Stimulated activated CD4-positive, alpha-beta T cell treated with anti-CD3 and anti-CD28 coated beads, Interleukin-15, amount 100 ng/mL, for 24 hours (primary cell): ENCODE measurements around the gene CROCC2.
A peak's percentile ranks its signal among the peaks of the same experiment; 100 is the strongest.

Experiments used
- DNase-seq: peaks from one replicate; pipeline ENCODE4 v3.0.0-alpha.2; 2020

The CROCC2 gene

GRCh38 chr2:240925191-240925567 is 19.0 kb downstream of the CROCC2 start:
- DNase-seq = peak; percentile 23

- peak; percentile 5 for DNase-seq
These were observed 19.7 kb downstream of the CROCC2 start for GRCh38 chr2:240925568-240926515.

- DNase-seq = peak; percentile 0
These were observed 20.6 kb downstream of the CROCC2 start for GRCh38 chr2:240926516-240927389.

GRCh38 chr2:240927390-240927781 is 21.2 kb downstream of the CROCC2 start:
- no peak for DNase-seq

GRCh38 chr2:240928476-240929363 is 22.6 kb downstream of the CROCC2 start:
- no peak for DNase-seq

- DNase-seq = no peak
These were observed 23.4 kb downstream of the CROCC2 start for GRCh38 chr2:240929364-240930095.

GRCh38 chr2:240930096-240930630 is 24.0 kb downstream of the CROCC2 start:
- DNase-seq = no peak

GRCh38 chr2:240930631-240931318 is 24.6 kb downstream of the CROCC2 start:
- DNase-seq = no peak

GRCh38 chr2:240931319-240931949 is 25.3 kb downstream of the CROCC2 start:
- no peak for DNase-seq

- DNase-seq = no peak
These were observed 26.0 kb downstream of the CROCC2 start for GRCh38 chr2:240932001-240932723.

GRCh38 chr2:240932724-240933047 is 26.6 kb downstream of the CROCC2 start:
- DNase-seq = no peak

GRCh38 chr2:240933048-240933965 is 27.2 kb downstream of the CROCC2 start:
- no peak for DNase-seq

GRCh38 chr2:240933966-240934700 is 28.0 kb downstream of the CROCC2 start:
- no peak for DNase-seq

GRCh38 chr2:240934701-240935102 is 28.6 kb downstream of the CROCC2 start:
- no peak for DNase-seq

GRCh38 chr2:240935103-240935876 is 29.2 kb downstream of the CROCC2 start:
- no peak for DNase-seq

GRCh38 chr2:240936106-240936505 is 30.0 kb downstream of the CROCC2 start:
- DNase-seq = no peak

- no peak for DNase-seq
These were observed 39.9 kb downstream of the CROCC2 start for GRCh38 chr2:240946046-240946445.
